Measurements from ENCODE around the gene ADGRA1. TPM values are rescaled to one million over a fixed set of nuclear protein-coding genes. Genes with fewer than 3 reads are reported as not detected.

Gene ADGRA1
- polyA plus RNA-seq, 3 donors, result not detected

- H3K36me3 ChIP-seq (replicated peaks in 1 of 2; ENCODE audit: control insufficient read depth in 1 of 2, insufficient read depth in 2 of 2, low read length in 2 of 2), result no peaks in the 10 kb centered on the region
- no peaks in the 10 kb centered on the region for H3K4me1 ChIP-seq (ENCODE audit: control insufficient read depth in 1 of 2, insufficient read depth in 2 of 2, low read length in 2 of 2)
- Mint-ChIP-seq H3K4me3 (no peak overlapping the region), H3K27me3 (ENCODE audit: low read depth in 3 of 3) (peaks cover 20 to 39% (median 23%) of the 10 kb centered on the region in 3 donors), H3K4me1 (no peaks in the 10 kb centered on the region), H3K9me3 (peaks cover 0 to 2% (median 0%) of the 10 kb centered on the region in 7 donors), H3K27ac (no peak overlapping the region), H3K36me3 (no peaks in the 10 kb centered on the region)
- H3K4me3 ChIP-seq (replicated peaks in 1 of 3; ENCODE audit: low read depth in 2 of 3, low read length in 3 of 3), result no peak overlapping the region
- H3K79me2 ChIP-seq (ENCODE audit: insufficient read depth, low read length), result no peaks in the 10 kb centered on the region
- no peak overlapping the region for H3K9ac ChIP-seq (ENCODE audit: insufficient read depth, low read length, poor library complexity, severe bottlenecking)
- peaks cover 2 to 16% of the 10 kb centered on the region in 2 donors for H3K27me3 ChIP-seq (ENCODE audit: control insufficient read depth in 2 of 2, insufficient read depth in 2 of 2, low read length in 2 of 2)
- H4K20me1 ChIP-seq (ENCODE audit: insufficient read depth, low read length), result no peaks in the 10 kb centered on the region
- no peak overlapping the region for H3K4me2 ChIP-seq (replicated peaks; ENCODE audit: extremely low read depth, low read length, poor library complexity, severe bottlenecking)
- no peak for TF ChIP-seq CTCF (IDR thresholded peaks at IDR 0.05)
- no peak overlapping the region for H2AFZ ChIP-seq (ENCODE audit: insufficient read depth, low read depth, low read length, poor library complexity, severe bottlenecking)
- no peak overlapping the region for H3K27ac ChIP-seq (ENCODE audit: low read depth in 1 of 2, low read length in 2 of 2)
- H3K9me3 ChIP-seq (replicated peaks in 1 of 2; ENCODE audit: control insufficient read depth in 1 of 2, insufficient read depth in 1 of 2, low read length in 2 of 2), result no peaks in the 10 kb centered on the region
- intact Hi-C loops (cut with micrococcal nuclease), result no loop called here
- WGBS (ENCODE audit: insufficient coverage), result 84% methylated on average over 24 of the region's 30 CpGs
- no peak for DNase-seq
These were observed 4.2 kb upstream of the ADGRA1 start for GRCh38 chr10:133083422-133084100.

- Mint-ChIP-seq H3K27ac (no peak overlapping the region), H3K9me3 (peaks cover 0 to 2% (median 0%) of the 10 kb centered on the region in 7 donors), H3K36me3 (no peaks in the 10 kb centered on the region), H3K27me3 (ENCODE audit: low read depth in 3 of 3) (peaks cover 29 to 48% (median 31%) of the 10 kb centered on the region in 3 donors), H3K4me3 (no peak overlapping the region), H3K4me1 (no peaks in the 10 kb centered on the region)
- 94% methylated on average over 16 of the region's 17 CpGs for WGBS (ENCODE audit: insufficient coverage)
- peaks cover 2 to 24% of the 10 kb centered on the region in 2 donors for H3K27me3 ChIP-seq (ENCODE audit: control insufficient read depth in 2 of 2, insufficient read depth in 2 of 2, low read length in 2 of 2)
- no peak overlapping the region for H3K4me2 ChIP-seq (replicated peaks; ENCODE audit: extremely low read depth, low read length, poor library complexity, severe bottlenecking)
- no peak for DNase-seq
- H3K9me3 ChIP-seq (replicated peaks in 1 of 2; ENCODE audit: control insufficient read depth in 1 of 2, insufficient read depth in 1 of 2, low read length in 2 of 2), result no peaks in the 10 kb centered on the region
- no peak overlapping the region for H3K9ac ChIP-seq (ENCODE audit: insufficient read depth, low read length, poor library complexity, severe bottlenecking)
- no peaks in the 10 kb centered on the region for H4K20me1 ChIP-seq (ENCODE audit: insufficient read depth, low read length)
- H3K27ac ChIP-seq (ENCODE audit: low read depth in 1 of 2, low read length in 2 of 2), result no peak overlapping the region
- no peak overlapping the region for H3K4me3 ChIP-seq (replicated peaks in 1 of 3; ENCODE audit: low read depth in 2 of 3, low read length in 3 of 3)
- H2AFZ ChIP-seq (ENCODE audit: insufficient read depth, low read depth, low read length, poor library complexity, severe bottlenecking), result no peak overlapping the region
- no peaks in the 10 kb centered on the region for H3K4me1 ChIP-seq (ENCODE audit: control insufficient read depth in 1 of 2, insufficient read depth in 2 of 2, low read length in 2 of 2)
- no peaks in the 10 kb centered on the region for H3K36me3 ChIP-seq (replicated peaks in 1 of 2; ENCODE audit: control insufficient read depth in 1 of 2, insufficient read depth in 2 of 2, low read length in 2 of 2)
- no peaks in the 10 kb centered on the region for H3K79me2 ChIP-seq (ENCODE audit: insufficient read depth, low read length)
- intact Hi-C loops (cut with micrococcal nuclease), result no loop called here
- no peak for TF ChIP-seq CTCF (IDR thresholded peaks at IDR 0.05)
These were observed 3.2 kb upstream of the ADGRA1 start for GRCh38 chr10:133084491-133084890.

All from CD14-positive monocyte (primary cell).